ENCODE results near the gene UBE2M.
A peak's percentile ranks its signal among the peaks of the same experiment; 100 is the strongest.
"Not testable (repeated sequence)": the region's sequence is repeated elsewhere in the genome, so short reads cannot be mapped to it uniquely, and the experiment has no call there.

UBE2M gene

GRCh38 chr19:58539169-58539559 is 19.2 kb downstream of the UBE2M start:
- not testable (repeated sequence) for DNase-seq (ENCODE audit: low read depth)

- DNase-seq (ENCODE audit: low read depth), result no peak
These were observed 19.9 kb downstream of the UBE2M start for GRCh38 chr19:58538257-58539168.

GRCh38 chr19:58536852-58537798 is 21.3 kb downstream of the UBE2M start:
- no peak for DNase-seq (ENCODE audit: low read depth)

- no peak for DNase-seq (ENCODE audit: low read depth)
These were observed 22.6 kb downstream of the UBE2M start for GRCh38 chr19:58535857-58536256.

DNA sequence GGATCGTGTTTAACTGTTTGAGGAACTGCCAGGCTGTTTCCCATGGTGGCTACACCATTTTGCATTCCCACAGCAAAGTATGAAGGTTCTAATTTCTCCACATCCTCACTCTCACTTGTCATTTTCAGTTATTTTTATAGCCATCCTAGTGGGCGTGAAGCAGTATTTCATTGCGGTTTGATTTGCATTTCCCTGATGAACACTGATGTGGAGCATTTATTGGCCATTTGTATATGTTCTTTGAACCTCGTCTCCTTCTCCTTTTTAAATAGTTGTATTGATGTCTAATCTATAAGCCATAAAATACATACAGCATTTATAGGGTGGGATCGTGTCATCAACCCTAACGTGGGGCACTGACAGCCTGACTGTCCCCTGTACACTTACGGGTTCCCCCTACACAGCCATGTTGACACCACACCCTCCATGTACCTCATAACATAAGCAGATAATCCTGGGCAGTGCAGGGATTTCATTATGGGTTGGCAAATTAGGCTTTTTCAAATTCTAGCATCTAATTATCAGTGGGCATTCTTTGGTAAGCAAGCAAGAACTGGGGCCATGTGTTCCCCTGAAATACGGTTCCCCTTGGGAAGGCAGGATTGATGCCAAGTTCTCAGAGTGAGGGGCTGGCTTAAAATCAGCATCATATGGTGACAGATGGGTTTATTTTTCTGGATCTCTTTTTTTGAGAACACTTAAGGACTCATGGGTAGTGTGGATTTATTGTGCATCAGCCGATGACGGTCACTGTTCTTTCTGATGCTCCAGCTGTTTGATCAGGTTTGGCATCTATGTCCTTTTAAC is 27.2 kb downstream of the UBE2M start:
- DNase-seq (ENCODE audit: low read depth), result no peak

- no peak for DNase-seq (ENCODE audit: low read depth)
These were observed 29.0 kb downstream of the UBE2M start for GRCh38 chr19:58529405-58529804.

DNA sequence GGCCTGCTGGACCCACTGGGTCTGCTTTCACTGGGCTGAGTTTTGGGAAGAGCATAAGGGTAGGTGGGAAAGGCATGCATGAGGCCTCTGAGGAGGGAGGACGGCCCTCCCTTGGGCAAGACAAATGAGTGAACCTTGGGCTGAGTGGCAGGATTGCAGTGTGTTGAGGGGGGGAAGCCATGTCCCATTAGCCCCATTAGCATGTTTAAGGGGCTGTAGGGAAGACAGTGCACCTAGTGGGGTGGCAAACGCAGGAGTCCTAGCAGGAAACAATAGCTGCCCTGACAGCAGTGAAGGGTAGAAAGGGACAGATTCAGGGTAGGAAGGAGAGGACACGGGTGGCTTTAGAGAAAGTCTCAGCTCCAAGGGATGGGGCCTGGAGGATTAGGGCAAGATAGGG is 35.7 kb downstream of the UBE2M start:
- no peak for DNase-seq (ENCODE audit: low read depth)

- no peak for DNase-seq (ENCODE audit: low read depth)
These were observed 36.8 kb downstream of the UBE2M start for GRCh38 chr19:58521651-58522050.

DNA sequence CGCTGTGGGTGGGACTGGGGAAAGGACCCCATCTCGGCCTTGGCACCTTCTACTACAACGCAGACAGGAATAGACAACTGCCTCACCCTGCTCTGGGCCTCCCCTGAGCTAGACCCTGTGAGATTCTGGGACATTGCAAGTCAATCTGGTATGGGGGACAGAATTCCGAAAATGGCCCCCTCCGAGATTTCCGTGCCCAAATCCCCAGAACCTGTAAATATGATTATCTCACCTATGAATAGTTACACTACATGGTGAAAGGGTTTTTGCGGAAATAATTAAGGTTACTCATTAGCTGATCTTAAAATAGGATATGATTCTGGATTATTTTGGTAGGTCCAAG is 38.2 kb downstream of the UBE2M start:
- DNase-seq (ENCODE audit: low read depth), result no peak

DNA sequence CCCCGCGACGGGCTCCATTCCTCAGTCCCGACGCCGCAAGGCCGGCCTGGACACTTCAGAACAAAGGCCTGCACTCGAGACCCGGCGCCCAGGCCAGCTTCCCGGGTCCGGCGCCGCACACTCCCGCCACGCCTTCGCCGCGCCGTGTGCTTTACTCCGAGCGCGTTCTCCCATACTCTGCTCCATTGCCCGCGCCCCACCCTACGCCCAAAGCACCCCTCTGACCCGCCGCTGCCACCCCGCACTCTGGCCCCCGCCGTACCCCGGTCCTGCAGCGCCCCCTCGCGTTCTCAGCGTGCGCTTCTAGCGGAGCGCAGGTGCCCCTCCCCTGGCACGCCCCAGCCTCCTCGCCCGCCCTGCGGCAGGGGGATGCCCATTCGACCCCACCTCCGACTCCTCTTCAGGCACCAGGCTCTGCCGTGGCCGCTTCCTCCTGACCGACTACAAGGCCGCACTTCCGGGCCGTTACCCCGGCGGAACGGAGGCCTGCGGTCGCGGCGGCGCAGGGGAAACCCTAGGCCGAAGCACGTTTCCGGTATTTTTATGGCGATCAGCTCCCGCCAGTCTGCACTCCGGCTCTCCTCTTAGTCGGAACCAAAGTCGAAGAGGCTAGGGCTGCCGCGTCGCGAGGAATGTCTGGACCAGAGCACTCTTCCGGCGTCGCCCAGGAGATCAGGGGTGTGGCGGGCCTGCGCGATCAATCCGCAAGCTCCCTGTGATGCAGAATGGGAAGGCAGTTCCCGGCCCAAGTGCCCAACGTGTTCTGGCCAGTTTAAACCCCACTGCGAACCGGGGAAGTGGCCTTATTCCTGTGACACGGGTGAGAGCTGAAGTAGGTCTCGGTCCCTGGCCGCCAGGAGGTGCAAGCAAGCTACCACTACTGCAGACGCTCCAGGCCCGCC is 38.8 kb downstream of the UBE2M start, which contains the start of gene ZBTB45:
TSS of gene ZBTB45 (minus strand) at position 456 of the 902 bp plus-strand sequence. CDS start 2,137 bp downstream, outside the sequence.
- peak; percentile 86 for DNase-seq (ENCODE audit: low read depth)

DNA sequence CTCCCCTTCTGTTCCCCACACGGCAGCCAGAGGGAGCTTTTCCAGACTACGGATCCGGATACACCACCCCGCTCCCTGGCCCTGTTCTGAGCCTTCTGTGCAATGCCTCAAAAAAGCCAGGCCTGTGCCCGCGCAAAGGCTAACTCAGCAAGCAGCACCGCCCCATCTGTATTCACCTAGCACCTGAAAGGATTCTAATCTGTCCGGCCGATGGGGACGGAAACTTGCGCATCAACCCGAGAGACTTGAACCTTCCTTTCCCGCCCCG is 39.4 kb downstream of the UBE2M start:
- peak; percentile 42 for DNase-seq (ENCODE audit: low read depth)

GRCh38 chr19:58518256-58519086 is 39.9 kb downstream of the UBE2M start:
- no peak for DNase-seq (ENCODE audit: low read depth)

- no peak for DNase-seq (ENCODE audit: low read depth)
These were observed 41.2 kb downstream of the UBE2M start for GRCh38 chr19:58516964-58517833.

DNA sequence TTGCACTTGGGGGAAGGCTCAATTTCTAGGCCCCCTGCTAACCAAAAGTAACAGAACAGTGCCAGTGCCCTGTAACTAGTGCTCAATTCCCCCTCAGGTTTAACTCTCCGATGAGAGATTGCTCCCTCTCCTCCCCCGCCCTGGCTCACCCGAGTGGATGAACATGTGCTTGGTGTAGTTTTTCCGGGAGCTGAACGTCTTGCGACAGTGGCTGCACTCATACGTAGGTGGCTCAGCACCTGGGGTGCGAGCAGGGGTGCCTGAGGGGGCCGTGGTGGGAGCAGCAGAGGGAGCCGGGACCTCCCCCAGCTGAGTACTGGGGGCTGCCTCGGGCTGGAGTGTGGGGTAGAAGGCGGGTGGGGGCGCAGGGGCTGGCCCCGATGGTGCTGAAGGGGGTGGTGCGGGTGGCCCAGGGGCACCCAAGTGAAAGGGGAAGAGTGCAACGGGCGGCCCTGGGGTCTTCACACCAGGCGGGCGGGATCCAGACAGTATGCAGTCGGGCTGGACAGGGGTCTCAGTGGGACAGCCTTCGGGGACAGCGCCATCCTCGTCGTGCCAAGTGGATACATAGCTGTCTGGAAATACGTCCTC is 42.1 kb downstream of the UBE2M start:
- DNase-seq (ENCODE audit: low read depth), result no peak

DNA sequence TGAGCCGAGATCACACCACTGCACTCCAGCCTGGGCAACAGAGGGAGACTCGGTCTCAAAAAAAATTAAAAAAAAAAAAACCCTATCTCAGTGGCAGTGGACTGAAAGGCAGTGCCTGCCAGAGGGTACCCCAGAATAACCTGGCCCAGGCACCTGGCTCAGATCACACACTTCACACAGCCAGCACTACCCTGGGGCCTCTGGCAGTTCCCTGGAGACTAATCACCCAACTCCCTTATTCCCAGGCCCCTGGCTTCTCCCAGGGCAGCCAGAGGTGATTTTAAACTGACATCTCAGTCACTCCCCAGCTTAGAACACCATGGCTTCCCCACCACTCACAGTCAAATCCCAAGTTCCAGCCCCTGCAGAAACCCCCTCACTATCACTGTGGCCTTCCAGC is 43.2 kb downstream of the UBE2M start:
- no peak for DNase-seq (ENCODE audit: low read depth)

GRCh38 chr19:58514564-58515022 is 43.8 kb downstream of the UBE2M start:
- no peak for DNase-seq (ENCODE audit: low read depth)

DNA sequence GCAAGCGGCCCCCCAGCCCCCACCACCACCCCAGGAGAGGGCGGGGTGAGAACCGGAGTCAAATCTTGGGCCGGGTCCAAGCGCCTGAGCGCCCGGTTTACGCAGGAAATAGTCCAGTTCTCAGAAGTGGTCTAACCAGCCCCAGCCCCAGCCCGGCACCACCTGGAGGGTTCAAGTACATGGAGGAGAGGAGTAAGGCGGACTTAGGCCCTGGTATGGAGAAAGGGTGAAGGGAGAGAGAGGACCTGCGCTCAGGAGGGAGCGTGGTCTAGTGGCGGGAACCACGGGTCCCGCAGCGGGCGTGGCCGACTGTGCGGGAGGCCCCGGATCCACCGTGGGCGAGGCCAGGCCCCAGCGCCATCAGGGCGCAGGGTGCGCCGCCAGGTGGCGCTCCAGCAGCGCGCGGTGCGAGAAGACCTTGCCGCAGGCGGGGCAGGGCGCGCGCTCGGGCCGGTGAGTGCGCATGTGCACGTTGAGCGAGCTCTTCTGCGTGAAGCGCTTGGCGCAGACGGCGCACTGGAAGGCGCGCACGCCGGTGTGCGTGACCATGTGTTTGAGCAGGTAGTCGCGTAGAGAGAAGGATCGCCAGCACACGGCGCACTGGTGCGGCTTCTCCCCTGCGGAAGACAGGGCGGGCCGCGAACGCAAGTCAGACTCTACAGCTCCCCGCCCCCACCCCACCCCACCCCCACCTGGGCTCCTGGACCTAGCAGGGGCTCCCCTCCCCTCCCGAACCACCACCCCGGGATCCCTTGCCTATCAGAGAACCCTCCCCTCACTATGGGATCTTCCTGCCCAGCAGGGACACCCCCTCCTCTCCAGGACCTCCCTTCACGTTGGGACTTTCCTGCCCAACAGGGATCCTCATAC is 44.5 kb downstream of the UBE2M start:
- peak; percentile 93 for DNase-seq (ENCODE audit: low read depth)

- DNase-seq (ENCODE audit: low read depth), result no peak
These were observed 45.2 kb downstream of the UBE2M start for GRCh38 chr19:58513213-58513693.
